GM19035 (cell line): ENCODE measurements around the gene CALU.
A peak's percentile ranks its signal among the peaks of the same experiment; 100 is the strongest.

Experiments used
- ATAC-seq: cut with Tn5 transposase; IDR thresholded peaks from one replicate; pipeline ENCODE4 v1.9.1; 2021; ENCODE audit not compliant: unreplicated experiment

The CALU gene

DNA sequence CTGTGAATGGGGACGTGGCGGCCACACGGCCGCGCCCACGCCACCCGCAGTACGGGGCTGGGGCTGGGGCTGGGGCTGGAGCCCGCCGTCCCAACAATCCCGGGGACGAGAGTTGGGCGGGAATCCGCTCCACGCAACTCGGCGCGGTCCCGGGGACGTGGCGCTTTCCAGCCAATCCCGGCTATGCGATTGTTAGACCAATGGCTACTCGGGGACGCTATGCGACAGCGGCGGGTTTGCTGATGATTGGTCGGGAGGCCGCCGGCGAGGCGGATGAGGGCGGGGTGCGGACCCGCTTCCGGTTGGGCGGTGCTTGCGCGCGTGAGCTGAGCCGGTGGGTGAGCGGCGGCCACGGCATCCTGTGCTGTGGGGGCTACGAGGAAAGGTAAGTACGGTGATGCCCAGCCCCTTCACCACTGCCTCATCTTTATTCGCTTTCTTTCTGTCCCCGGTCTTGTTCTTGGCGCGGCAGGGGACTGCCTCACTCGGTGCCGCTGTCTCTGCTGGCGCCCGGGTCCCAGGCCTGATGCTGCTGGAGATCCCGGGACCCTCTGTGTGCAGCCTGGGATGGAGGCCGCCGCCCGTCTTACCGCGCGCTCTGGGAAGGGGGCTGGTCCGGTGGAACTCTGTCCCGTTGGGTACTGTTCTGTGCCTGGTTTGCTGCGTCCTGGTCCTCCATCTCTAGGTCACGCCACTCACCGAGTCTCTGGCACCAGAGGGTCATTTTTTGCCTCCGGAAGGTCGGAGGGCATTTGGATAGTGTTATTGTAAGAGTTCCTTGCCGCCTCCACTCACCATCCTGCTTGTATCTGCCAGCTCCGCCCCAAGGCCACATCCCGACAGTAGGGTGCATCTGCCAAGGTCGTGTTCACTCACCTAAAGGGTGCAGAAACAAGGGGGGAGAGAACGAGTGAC lies at the start of gene CALU:
CALU (plus strand) TSS at position 312 of the 915 bp plus-strand sequence. CDS start 9,225 bp downstream, outside the sequence.
- peak; percentile 99 for ATAC-seq

DNA sequence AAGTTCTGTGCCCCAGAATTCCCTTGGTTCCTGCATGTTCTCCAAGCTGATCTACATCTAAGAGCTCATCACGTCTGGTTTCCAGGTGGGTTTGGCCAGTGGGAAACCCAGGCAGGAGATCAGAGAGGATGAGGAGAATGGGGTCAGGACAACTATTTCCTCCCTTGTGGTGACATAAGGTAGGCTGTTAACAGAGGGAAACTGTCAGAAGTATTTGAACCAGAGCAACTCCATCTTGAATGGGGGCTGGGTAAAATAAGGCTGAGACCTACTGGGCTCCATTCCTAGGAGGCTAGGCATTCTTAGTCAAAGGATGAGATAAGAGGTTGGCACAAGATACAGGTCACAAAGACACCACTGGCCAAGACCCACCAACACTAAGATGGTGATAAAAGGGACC lies 47.9 kb upstream of the CALU start:
- ATAC-seq: no peak

DNA sequence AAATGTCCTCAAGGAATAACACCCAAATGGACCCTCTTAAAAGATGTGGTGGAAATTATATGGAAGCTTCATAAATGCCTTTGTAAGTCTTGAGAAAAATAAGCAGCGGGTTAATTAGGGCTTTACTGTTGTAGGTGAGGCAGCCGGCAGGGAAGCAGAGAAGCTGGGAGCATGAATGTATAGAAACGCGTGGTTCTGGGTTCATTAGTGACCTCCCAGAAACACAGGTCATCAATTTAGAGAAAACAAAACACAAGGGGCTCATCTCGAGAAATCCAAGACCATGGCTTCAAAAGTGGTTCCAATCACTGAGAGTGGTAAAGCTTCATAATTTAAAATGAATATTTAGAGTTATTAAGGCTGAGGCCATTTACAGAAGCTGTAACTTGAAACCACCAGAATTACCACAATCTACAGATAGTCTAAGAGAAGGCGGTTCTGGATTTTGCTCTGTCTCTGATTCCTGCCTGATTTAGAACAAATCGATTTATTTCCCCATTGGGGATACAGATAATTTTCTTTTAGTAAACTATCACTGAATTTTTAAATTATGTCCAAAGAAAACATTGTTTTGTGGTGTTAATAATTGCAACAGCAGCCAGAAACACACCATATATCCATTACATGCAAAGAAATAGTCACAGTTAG lies 46.4 kb upstream of the CALU start:
- ATAC-seq: no peak

DNA sequence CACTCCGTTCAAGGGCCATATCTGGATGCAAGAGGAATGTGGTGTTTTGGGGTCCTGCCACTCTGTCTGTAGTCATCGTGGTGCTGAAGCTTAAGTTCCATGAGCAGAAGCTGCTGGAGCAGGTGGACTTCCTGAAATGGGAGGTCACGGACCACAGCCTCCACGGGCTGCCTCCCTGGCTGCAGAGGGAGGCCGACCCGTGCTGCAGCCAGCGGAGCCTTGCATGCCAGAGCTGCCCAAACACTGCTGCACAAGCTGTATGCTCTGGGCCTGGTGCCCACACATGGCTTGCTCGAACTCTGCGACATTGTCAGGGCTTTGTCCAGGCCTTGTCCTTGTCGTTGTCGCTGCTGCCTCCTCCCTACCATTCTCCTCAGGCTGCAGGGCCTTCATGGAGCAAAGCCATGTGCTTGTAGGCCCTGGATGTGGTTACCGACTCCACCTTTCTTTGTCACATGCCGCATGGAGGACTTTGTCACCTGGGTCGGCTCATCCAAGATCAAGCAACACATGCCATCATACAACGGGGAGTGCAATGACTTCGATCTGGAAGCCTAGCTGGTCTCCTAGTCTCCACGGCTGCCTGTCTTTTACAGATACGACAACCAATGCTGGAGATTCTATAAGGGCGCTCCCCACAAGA lies 45.7 kb upstream of the CALU start:
- no peak for ATAC-seq

DNA sequence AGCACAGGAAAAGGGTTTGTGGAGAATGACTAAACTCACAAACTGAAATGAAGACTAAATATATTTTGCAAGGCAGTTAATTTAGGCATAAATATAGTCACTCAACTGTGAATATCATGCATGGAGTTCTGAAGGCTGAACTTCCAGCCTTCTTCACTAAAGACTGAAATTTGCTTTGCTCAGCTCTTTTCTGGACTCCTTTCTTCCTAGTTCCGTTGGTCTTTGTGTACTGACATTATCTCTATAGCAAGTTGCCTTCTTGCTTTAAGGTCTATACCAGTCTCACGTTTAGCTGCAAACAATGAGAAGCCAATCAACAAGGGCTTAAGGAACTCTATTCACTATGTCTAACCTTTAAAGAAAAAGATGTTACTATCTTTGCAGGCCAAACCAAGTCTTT lies 44.4 kb upstream of the CALU start:
- no peak for ATAC-seq

DNA sequence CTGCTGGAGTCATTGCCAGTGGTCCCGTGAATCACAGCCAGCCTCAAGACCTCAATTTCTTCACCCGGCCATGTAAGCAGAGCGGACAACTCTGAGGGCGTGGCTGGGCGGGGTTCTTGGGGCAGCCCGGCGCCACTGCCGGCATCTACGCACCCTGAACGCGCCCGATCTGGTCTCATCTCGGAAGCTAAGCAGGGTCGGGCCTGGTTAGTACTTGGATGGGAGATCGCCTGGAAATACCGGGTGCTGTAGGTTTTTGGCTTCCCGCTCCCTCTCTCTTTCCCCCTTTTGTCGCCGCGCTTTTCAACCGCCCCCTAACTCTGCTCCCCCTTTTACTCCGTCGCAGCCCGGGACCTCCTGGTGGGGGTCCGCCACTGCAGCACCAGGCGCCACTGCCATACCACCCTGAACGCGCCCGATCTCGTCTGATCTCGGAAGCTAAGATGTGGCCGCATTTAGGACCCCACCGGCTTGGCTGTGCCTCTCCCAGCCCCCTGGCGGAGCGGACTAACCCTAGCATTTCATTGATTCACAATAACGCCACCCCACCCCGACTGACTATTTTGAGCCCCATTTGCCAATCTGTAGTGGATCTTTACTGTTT lies 41.8 kb upstream of the CALU start:
- ATAC-seq: no peak

DNA sequence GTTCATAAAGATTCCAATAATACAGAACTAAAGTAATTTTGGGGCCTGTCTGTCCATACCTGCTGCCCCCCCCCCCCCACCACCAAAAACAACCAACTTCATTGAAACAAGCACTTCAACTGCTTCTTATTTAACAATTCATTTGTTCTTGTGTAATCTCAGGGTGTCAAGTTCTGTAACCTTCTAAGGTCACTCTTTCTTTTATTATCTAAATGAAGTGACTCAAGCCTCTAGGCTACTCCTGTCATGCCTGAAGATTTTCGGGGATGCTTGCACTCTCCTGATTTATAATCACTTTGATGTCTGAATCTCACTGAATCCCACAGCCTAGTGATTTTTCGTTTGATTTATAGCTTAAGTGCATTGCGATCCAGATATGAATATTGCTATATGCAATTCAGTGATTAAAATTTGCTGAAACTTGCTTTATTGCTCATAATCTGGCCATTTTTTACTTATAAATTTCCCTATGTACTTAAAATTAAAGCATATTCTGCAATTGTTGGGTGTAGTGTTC lies 39.9 kb upstream of the CALU start:
- ATAC-seq: no peak

DNA sequence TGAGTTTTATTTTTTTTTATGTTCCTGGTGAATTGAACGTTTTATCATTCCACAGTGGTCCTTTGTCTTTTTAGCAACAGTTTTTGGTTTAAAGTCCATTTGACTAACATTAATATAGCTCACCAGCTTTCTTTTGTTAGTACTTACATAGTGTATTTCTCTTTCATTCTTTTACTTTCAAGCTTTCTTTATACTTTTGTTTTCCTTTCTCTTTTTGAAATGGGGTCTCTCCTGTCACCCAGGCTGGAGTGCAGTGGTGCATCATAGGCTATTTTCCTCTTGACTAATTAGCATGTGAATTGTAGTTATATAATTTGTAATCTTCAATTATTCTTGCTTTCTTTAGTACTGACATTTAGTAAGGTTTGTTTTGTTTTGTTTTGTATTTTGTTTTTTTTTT lies 39.3 kb upstream of the CALU start:
- ATAC-seq: no peak

DNA sequence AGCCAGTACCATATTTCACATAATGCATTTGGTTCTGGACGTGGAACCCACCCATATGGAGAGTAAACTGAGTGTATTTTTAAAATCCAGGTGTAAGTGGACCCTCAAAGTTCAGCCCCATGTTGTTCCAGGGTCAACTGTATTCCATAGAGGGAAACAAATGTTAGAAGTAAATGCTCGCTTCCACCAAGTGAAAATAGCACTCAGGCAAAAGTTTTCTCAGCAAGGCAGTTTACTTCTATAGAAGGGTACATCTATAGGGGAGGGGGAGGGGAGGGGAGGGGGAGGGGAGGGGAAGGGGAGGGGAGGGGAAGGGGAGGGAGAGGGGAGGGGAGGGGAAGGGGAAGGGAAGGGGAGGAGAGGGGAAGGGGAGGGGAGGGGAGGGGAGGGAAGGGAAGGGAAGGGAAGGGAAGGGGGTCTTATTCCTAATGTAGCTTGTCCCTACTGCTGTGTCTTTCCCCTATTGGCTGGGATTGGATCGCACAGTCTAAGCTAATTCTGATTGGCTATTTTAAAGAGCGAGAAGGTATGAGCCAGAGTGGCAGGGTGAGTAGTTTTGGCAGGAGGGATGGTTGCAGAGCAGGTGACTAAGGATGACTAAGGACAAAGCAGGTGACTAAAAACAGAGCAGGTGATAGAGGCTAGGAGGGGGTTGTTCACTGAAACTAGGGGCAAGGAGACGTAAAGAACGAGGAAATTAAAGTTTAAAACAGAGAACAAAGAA lies 37.9 kb upstream of the CALU start:
- ATAC-seq: no peak

DNA sequence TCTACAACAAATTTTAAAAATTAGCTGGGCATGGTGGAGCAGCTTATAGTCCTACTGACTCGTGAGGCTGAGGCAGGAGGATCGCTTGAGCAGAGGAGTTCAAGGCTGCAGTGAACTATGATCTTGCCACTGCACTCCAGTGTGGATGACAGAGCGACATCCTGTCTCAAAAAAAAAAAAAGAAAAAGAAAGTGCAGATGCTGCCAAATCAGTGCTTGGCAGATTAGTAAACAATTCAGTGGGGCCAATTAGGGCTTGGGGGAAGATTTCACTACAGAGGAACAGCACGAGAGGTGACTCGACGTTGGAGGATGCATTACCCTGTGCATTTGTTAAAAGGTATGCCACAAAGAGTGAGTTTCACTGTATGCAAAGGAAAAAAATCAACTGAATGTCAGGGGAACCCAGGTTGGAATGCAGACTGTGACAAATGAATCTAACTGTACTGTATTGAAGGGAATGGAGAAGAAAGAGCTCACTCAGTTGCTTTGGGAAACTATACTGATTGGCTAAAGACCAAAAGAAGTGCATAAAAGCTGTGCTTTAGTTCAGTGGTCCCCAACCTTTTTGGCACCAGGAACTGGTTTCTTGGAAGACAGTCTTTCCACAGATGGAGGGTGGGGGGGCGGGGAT lies 35.4 kb upstream of the CALU start:
- ATAC-seq: no peak

DNA sequence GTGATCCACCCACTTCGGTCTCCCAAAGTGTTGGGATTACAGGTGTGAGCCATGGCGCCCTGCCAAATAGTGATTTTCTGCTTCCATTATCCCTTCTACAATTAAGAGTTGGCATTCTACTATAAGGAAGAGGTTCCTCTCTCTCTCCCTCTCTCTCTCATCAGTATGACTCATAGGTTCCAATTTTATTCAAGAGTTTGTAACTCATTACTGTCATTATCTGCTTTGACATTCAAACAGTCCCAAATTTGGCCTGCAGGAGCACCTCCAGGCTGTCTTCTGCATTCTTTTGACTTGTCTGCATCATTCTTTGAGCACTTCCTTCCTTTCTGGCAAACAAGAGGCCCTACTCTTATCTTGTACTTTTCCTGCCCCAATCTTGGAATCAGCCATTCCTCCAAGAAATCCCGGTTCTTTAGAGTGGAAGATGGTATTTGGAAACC lies 33.2 kb upstream of the CALU start:
- no peak for ATAC-seq

DNA sequence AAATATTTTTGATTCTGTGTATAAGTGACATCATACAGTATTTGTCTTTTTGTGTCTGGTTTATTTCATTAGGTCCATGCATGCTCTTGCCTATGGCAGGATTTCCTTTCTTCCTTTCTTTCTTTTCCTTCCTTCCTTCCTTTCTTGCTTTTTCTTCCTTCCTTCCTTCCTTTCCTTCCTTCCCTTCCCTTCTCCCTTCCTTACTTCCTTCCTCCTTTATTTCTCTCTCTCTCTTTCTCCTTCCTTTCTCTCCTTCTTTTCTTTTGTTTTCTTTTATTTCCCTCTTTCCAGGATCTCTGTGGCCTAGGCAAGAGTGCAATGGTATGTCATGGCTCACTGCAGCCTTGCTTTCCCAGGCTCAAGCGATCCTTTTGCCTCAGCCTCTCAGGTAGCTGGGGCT lies 31.4 kb upstream of the CALU start:
- no peak for ATAC-seq

DNA sequence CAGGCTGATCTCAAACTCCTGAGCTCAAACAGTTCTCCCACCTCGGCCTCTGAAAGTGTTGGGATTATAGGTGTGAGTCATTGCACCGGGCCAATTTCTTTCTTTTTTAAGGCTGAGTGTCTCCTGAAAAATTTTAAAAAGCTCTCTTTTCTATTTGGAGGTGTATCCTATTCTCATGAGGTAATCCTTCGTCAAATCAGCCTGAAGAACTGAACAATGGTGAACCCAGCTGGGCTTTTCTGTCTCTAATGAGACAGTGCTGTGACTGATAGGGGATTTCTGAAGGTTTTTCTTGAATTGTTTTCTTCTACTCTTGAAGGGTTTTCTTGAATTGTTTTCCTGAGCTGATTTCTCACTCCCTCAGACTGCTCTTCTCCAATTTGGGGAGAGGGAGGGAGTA lies 30.9 kb upstream of the CALU start:
- ATAC-seq: no peak

DNA sequence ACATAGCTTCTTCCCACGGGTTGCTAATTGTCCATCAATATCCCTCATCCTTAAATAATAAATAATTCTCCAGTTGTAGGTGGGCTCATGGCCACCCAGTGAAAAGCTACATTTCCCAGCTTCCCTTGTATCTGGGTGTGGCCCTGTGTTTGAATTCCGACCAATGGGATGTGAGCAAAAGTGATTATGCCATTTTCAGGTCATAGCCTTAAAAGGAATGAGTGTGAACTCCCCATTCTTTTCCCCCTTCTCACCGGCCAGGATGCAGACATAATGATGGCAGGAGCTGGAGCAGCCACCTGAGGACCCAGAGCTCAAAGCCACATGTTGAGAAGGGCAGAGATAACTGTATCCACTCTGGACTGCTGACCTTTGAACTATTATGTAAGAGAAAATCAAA lies 30.3 kb upstream of the CALU start:
- ATAC-seq: no peak

DNA sequence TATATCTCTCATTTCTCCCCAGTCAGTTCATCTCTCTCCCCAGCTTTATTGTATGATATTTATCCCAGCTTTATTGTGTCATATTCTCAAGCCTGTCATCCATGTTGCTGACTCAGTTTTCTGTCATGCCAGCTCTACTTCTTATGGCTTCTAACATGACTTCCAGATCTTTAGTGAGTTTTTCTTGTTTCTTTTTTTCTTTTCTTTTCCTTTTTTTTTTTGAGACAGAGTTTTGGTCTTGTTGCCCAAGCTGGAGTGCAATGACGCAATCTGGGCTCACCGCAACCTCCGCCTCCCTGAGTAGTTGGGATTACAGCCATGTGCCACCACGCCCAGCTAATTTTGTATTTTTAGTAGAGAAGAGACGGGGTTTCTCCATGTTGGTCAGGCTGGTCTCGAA lies 28.7 kb upstream of the CALU start:
- no peak for ATAC-seq

DNA sequence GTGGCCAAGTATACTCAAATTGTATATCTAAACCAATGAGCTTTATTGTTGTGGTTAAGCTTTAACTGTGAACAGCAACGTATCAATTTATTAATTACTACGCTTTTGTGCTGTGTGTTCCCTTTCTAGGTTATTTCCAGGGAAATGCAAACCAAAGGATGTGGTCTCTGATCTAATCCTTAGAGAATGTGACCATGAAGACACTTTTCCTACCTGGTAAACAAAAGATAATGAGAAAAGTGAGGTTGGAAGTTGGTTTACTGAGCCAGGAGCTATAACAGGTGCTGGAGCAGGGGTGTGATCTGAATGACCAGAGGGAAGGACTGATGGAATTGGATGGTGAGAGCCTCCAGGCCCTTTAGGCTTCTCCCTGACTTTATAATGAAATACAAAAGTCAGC lies 25.4 kb upstream of the CALU start:
- no peak for ATAC-seq

DNA sequence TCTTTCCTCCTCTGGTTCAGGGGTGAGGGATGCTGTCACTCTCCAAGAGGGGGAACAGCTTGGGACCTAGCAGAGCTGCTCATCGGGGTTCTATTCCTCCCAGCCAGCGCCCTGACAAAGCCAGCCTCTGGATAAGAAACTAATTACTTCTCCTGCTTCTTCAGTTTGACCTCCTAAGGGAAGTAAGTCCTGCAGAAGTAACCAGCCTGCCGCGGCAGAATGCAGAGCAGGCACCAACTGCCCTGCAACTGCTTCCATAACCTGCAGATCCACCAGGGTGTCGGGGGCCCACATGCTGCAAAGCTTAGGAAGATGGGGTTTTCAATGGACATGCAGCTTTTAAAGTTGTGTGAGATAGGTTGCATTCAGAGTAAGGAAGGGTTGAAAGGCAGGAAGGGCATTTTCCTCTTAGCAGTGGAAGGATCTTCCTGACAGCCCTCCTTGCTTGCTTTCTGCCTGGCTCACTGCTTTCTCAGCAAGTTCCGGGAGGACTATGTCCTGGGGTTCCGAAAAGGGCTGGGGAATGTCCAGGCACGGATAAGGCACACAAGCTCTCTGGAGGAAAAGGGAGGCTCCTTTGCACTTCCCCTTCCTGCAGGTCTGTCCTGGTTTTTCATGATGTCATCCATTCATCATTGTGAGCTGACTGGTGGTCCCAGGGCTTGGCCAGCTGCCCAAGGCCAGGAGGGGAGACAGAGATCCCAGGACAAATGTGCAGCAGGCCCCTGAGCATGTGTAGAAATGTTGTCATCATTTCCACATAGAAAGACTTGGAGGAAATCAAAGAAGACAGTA lies 24.3 kb upstream of the CALU start:
- no peak for ATAC-seq

DNA sequence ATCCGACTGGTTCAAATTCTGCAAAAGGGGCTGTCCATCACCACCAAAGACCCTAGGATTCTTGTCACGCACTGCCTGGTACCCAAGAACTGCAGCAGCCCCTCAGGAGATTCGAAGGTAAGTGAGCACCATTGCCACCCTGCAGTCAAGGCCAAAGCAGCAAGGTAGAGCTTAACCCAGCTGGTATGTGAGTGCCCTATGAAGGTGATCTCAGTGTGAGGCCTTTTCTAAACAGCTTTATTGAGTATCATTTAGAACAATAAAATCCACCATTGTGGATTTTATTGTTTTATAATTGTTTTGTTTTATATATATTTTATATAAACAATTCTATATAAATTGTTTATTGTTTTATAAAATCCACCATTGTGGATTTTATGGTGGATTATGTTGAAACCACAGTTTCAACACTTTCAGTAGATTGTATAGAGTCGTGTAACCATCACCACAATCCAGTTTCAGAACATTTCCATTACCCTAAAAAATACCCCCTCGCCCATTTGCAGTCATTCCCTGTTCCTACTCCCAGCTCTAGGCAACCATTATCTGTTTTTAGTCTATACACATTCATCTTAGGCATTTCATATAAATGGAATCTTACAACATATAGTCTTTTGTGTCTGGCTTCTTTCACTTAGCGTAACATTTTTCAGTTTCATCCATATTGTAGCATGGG lies 20.1 kb upstream of the CALU start:
- ATAC-seq: no peak

DNA sequence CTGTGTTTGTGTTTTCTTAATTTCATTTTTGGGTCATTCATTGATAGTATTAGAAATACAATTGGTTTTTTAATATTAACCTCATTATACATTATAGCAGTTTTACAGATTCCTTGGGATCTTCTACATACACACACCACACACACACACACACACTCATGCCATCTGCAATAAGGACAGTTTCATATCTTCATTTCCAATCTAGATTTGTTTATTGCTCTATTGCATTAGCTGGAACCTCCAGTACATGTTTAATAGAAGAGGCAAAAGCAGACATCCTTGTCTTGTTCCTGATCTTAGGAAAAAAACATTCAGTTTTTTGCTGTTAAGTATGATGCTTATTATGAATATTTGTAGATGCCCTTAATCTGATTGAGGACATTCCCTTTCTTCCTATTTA lies 17.8 kb upstream of the CALU start:
- ATAC-seq: no peak
